HEK293 (cell line): ENCODE results near the gene SPIRE1.

ENCODE experiments used
- CTCF ChIA-PET: fragments of 350-600 bp; formaldehyde crosslinking; extraction: SDS; loops from one replicate; lab custom pipeline; 2021; ENCODE audit warnings: antibody characterized with exemption; lab: Yijun Ruan, JAX
- POLR2A ChIA-PET: fragments of 300-600 bp; formaldehyde crosslinking; extraction: SDS; loops from one replicate; lab custom pipeline; 2020; ENCODE audit warnings: antibody characterized with exemption, inconsistent platforms; lab: Yijun Ruan, JAX
- H3K27ac ChIP-seq: fragments of 200-500 bp; sonication (Bioruptor generic); 2 replicates; pipeline ENCODE4 v1.5.1; 2014; ENCODE audit warnings: low read depth, low read length, control low read depth, inconsistent platforms; ENCODE audit errors: extremely low read depth
- H3K36me3 ChIP-seq, 2 experiments: fragments of 200-500 bp in 1 of 2; sonication (Bioruptor generic) in 1 of 2; 1 replicate in 1 of 2; 2 replicates in 1 of 2; pipeline ENCODE4 v1.5.1; 2014 to 2017; ENCODE audit warnings: inconsistent platforms in 2 of 2, low read length in 2 of 2; ENCODE audit not compliant: control insufficient read depth in 2 of 2, insufficient read depth in 1 of 2
- H3K4me1 ChIP-seq: fragments of 200-500 bp; sonication (Bioruptor generic); 2 replicates; pipeline ENCODE4 v1.5.1; 2014; ENCODE audit warnings: mild to moderate bottlenecking, low read length, inconsistent platforms; ENCODE audit not compliant: control insufficient read depth, insufficient read depth
- H3K4me3 ChIP-seq: 2 replicates; pipeline ENCODE4 v1.5.1; 2011; ENCODE audit warnings: low read depth, mild to moderate bottlenecking, control low read depth, low read length, moderate library complexity
- H3K9me3 ChIP-seq: fragments of 200-500 bp; sonication (Bioruptor generic); 2 replicates; pipeline ENCODE4 v1.5.1; 2014; ENCODE audit warnings: low read depth, low read length, inconsistent platforms; ENCODE audit not compliant: control insufficient read depth, insufficient read depth
- KLF9 ChIP-seq: fragments of 450-650 bp; formaldehyde crosslinking; IDR thresholded peaks from 2 replicates; pipeline ENCODE4 v1.5.1; 2016; ENCODE audit warnings: missing biosample characterization, missing genetic modification characterization, low read depth
- PRDM10 ChIP-seq: fragments of 450-650 bp; formaldehyde crosslinking; IDR thresholded peaks from 2 replicates; pipeline ENCODE4 v1.5.1; 2016; ENCODE audit warnings: missing biosample characterization, missing genetic modification characterization
- SCRT1 ChIP-seq: fragments of 450-650 bp; formaldehyde crosslinking; IDR thresholded peaks from 2 replicates; pipeline ENCODE4 v1.5.1; 2016; ENCODE audit warnings: missing biosample characterization, missing genetic modification characterization, borderline replicate concordance
- SCRT2 ChIP-seq: fragments of 450-650 bp; formaldehyde crosslinking; IDR thresholded peaks from 2 replicates; pipeline ENCODE4 v1.5.1; 2016; ENCODE audit warnings: missing biosample characterization, missing genetic modification characterization
- ZBTB8A ChIP-seq: fragments of 450-650 bp; formaldehyde crosslinking; IDR thresholded peaks from 2 replicates; pipeline ENCODE4 v1.5.1; 2016; ENCODE audit warnings: missing biosample characterization, missing genetic modification characterization
- ZNF2 ChIP-seq: fragments of 450-650 bp; formaldehyde crosslinking; IDR thresholded peaks from 2 replicates; pipeline ENCODE4 v1.5.1; 2016; ENCODE audit warnings: missing biosample characterization, missing genetic modification characterization
- ZNF266 ChIP-seq: fragments of 450-650 bp; formaldehyde crosslinking; IDR thresholded peaks from 2 replicates; pipeline ENCODE4 v1.5.1; 2016; ENCODE audit warnings: missing biosample characterization, missing genetic modification characterization, low read depth
- ZNF391 ChIP-seq: fragments of 450-650 bp; formaldehyde crosslinking; IDR thresholded peaks from 2 replicates; pipeline ENCODE4 v1.5.1; 2016; ENCODE audit warnings: low read depth, missing biosample characterization, missing genetic modification characterization, borderline replicate concordance
- ZNF423 ChIP-seq: fragments of 450-650 bp; formaldehyde crosslinking; IDR thresholded peaks from 2 replicates; pipeline ENCODE4 v1.5.1; 2016; ENCODE audit warnings: missing biosample characterization, missing genetic modification characterization
- ZNF521 ChIP-seq: fragments of 450-650 bp; formaldehyde crosslinking; IDR thresholded peaks from 2 replicates; pipeline ENCODE4 v1.5.1; 2017; ENCODE audit warnings: missing biosample characterization, mild to moderate bottlenecking, missing genetic modification characterization
- ZNF555 ChIP-seq: fragments of 450-650 bp; formaldehyde crosslinking; conservative IDR thresholded peaks from 2 replicates; pipeline ENCODE4 v1.5.1; 2017; ENCODE audit warnings: missing biosample characterization, mild to moderate bottlenecking, missing genetic modification characterization, inconsistent platforms
- ZNF776 ChIP-seq: fragments of 450-650 bp; formaldehyde crosslinking; IDR thresholded peaks from 2 replicates; pipeline ENCODE4 v1.5.0; 2017; ENCODE audit warnings: missing biosample characterization, missing genetic modification characterization, borderline replicate concordance
- ZNF785 ChIP-seq: fragments of 450-650 bp; formaldehyde crosslinking; IDR thresholded peaks from 2 replicates; pipeline ENCODE4 v1.5.1; 2016; ENCODE audit warnings: missing biosample characterization, missing genetic modification characterization

SPIRE1 gene

GRCh38 chr18:12604445-12605007 lies 53.4 kb downstream of the SPIRE1 start:
- TF ChIP-seq SCRT1 (tag by site-specific recombination): peak; percentile 53
- TF ChIP-seq ZNF521 (tag by site-specific recombination): no peak
- TF ChIP-seq SCRT2 (tag by site-specific recombination): peak; percentile 75
- TF ChIP-seq, all 188 proteins: peak for 2
- Histone ChIP-seq H3K9me3 (no peaks in the 10 kb centered on the region), H3K36me3 (no peaks in the 10 kb centered on the region), H3K27ac (no peak overlapping the region), H3K4me1 (peaks cover 20% of the 10 kb centered on the region), H3K4me3 (no peak overlapping the region)
- ChIA-PET POLR2A (interaction anchor here (0.6 kb wide), 1 partner anchor 143 kb away, joined by 3 read pairs; no protein-coding TSS in a partner anchor), CTCF (interaction anchor here (0.6 to 0.7 kb wide), 2 partner anchors 18 to 303 kb away, joined by 3 read pairs; no protein-coding TSS in a partner anchor)

- CTCF ChIA-PET: interaction anchor here (0.6 to 0.7 kb wide), 2 partner anchors 24 kb away, joined by 3 read pairs; no protein-coding TSS in a partner anchor
- Histone ChIP-seq H3K27ac (no peak overlapping the region), H3K36me3 (no peaks in the 10 kb centered on the region), H3K4me1 (peaks cover 6% of the 10 kb centered on the region; the same call in 1 of the 2 replicates), H3K9me3 (no peaks in the 10 kb centered on the region), H3K4me3 (no peak overlapping the region)
- POLR2A ChIA-PET: interaction anchor here (0.7 kb wide), 1 partner anchor 9 kb away, joined by 6 read pairs; no protein-coding TSS in a partner anchor
- TF ChIP-seq ZBTB8A (tag by site-specific recombination): no peak
- TF ChIP-seq ZNF776: no peak
- no peak for TF ChIP-seq ZNF555 (tag by site-specific recombination)
- TF ChIP-seq ZNF785 (tag by site-specific recombination): no peak
- TF ChIP-seq ZNF2 (tag by site-specific recombination): no peak
- no peak for TF ChIP-seq KLF9 (tag by site-specific recombination)
- no peak for TF ChIP-seq ZNF266
- TF ChIP-seq ZNF423 (tag by site-specific recombination): no peak
Observed at GRCh38 chr18:12599966-12600365, 57.9 kb downstream of the SPIRE1 start.

GRCh38 chr18:12599543-12599942 lies 58.4 kb downstream of the SPIRE1 start:
- peaks cover 6% of the 10 kb centered on the region; the same call in 1 of the 2 replicates for H3K4me1 ChIP-seq
- no peak overlapping the region for H3K4me3 ChIP-seq
- POLR2A ChIA-PET: no interaction called here
- TF ChIP-seq PRDM10 (tag by site-specific recombination) (0 out of 2 replicates have a peak, but pooled peaks have one; percentile 26), ZNF391 (tag by site-specific recombination) (no peak)
- TF ChIP-seq, all 188 proteins: peak for 1
- no peaks in the 10 kb centered on the region for H3K36me3 ChIP-seq
- H3K9me3 ChIP-seq: no peaks in the 10 kb centered on the region
- H3K27ac ChIP-seq: no peak overlapping the region
- CTCF ChIA-PET: no interaction called here
